GM13977 (cell line): Measurements from ENCODE around the gene ZNF428.

Experiments
- DNase-seq: peaks from one replicate; pipeline ENCODE4 v3.0.0; 2012; ENCODE audit warnings: low spot score
- in situ Hi-C: fragments of 300-500 bp; cut with MboI; formaldehyde crosslinking; loops from one replicate; pipeline ENCODE4 v1.12.0; 2022; ENCODE audit warnings: low sequenced_read_pairs, low pct_unique_long_range_greater_than_20kb, mixed read lengths, inconsistent platforms; ENCODE audit not compliant: unreplicated experiment
- TF ChIP-seq, protein P1 (sequence below): IDR thresholded peaks from 2 replicates; pipeline ENCODE4 v1.5.1; 2012; ENCODE audit warnings: mild to moderate bottlenecking, control low read depth; ENCODE audit not compliant: insufficient read depth; ENCODE audit errors: extremely low read depth, missing control alignments

Gene ZNF428

DNA sequence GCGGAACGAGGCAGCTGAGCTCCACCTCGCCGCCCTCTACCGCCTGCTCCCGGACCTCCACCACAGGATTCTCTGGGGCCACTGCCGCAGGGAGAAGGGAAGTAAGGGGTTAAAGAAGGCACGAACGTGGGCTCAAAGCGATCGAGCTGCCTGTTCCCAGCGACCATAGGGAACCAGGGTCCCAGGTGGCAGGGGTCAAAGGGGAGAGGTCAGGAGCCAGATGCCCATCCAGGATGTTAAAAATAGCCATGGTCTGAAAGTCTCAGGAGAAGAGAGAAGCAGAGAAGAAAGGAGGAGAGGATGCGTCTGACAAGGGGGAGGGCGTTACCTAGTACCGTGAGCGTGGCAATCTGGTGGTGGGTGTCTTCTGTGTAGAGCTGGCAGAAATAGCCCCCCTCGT is 7.4 kb upstream of the ZNF428 start:
- in situ Hi-C loops, result no loop called here
- DNase-seq, result no peak
- TF ChIP-seq, protein P1, sequence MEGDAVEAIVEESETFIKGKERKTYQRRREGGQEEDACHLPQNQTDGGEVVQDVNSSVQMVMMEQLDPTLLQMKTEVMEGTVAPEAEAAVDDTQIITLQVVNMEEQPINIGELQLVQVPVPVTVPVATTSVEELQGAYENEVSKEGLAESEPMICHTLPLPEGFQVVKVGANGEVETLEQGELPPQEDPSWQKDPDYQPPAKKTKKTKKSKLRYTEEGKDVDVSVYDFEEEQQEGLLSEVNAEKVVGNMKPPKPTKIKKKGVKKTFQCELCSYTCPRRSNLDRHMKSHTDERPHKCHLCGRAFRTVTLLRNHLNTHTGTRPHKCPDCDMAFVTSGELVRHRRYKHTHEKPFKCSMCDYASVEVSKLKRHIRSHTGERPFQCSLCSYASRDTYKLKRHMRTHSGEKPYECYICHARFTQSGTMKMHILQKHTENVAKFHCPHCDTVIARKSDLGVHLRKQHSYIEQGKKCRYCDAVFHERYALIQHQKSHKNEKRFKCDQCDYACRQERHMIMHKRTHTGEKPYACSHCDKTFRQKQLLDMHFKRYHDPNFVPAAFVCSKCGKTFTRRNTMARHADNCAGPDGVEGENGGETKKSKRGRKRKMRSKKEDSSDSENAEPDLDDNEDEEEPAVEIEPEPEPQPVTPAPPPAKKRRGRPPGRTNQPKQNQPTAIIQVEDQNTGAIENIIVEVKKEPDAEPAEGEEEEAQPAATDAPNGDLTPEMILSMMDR, result no peak

GRCh38 chr19:43625918-43626579 is 6.6 kb upstream of the ZNF428 start:
- TF ChIP-seq, protein P1, result no peak
- in situ Hi-C loops, result no loop called here
- DNase-seq, result no peak

DNA sequence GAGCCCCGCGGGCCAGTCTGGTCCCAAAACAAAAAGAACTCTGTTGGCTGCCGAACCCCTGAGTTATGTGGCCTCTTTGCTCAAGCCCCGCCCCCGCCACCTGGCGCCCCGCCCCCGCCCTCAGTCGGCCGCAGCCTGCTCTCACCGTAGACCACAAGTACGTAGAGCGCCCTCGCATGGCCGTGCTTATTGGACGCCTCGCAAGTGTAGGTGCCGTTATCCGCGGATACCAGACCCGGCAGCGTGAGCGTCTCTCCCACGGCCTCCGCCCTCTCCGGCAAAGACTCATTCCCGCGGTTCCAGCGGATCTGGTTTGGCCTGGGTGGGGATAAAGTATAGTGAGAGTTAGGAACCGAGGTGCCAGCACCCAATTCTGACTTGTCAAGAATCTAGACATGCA is 5.5 kb upstream of the ZNF428 start:
- in situ Hi-C loops, result no loop called here
- DNase-seq, result peak; percentile 89
- TF ChIP-seq, protein P1, result peak; percentile 75

DNA sequence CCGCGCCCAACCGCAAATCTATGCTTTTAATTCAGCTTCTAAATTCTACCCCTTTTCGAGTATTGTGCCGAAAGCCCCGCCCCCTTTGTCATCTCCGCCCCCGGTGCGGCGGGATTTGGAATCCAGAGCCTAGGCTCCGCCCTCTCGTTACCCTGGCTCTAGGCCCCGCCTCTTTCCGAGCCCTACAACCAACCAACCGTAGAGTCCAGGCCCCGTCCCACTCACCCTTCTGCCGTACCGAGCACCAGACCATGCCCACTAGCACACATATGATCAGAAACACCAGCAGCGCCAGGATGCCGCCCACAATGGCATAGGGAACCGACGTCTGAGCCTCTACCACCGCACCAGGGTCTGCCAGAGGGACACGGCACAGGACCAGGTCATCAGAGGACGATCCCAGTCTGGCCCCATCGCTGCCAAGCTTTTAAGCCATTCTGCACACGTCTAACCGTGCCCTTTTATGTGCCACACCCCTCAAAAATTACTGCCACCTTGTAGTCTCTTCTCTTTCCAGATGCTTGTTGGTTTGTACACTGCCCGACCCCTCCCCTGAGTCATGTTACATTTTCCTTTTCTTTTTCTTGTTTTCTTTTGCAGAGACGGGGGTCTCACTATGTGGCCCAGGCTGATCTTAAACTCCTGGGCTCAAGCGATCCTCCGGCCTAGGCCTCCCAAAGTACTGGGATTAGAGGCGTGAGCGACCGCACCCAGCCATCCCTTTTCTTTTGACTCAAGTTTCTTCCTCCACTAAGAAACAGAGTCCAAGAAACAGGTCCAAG is 4.7 kb upstream of the ZNF428 start:
- in situ Hi-C loops, result no loop called here
- no peak for DNase-seq
- TF ChIP-seq, protein P1, result no peak

- in situ Hi-C loops, result no loop called here
- TF ChIP-seq, protein P1, result no peak
- DNase-seq, result no peak
Measured at GRCh38 chr19:43622956-43623355, 3.5 kb upstream of the ZNF428 start.

GRCh38 chr19:43622070-43622469 is 2.6 kb upstream of the ZNF428 start:
- no peak for DNase-seq
- in situ Hi-C loops, result no loop called here
- TF ChIP-seq, protein P1, result no peak
